Panc1 (cell line): ENCODE data around the gene NCBP2.

Source experiments
- POLR2AphosphoS5 ChIP-seq: IDR thresholded peaks from 2 replicates; pipeline ENCODE4 v1.6.1; 2012; ENCODE audit warnings: mild to moderate bottlenecking, low read depth, low read length, moderate library complexity
- SIN3A ChIP-seq: IDR thresholded peaks from 2 replicates; pipeline ENCODE4 v1.6.1; 2012; ENCODE audit warnings: low read depth, mild to moderate bottlenecking, low read length, moderate library complexity, borderline replicate concordance; ENCODE audit not compliant: insufficient read depth
- TCF7L2 ChIP-seq: IDR thresholded peaks from 2 replicates; pipeline ENCODE4 v1.6.1; 2011; ENCODE audit warnings: mild to moderate bottlenecking, low read depth, low read length, inconsistent platforms
- TF ChIP-seq, protein P1 (sequence below): fragments of 450-650 bp; IDR thresholded peaks from 2 replicates; pipeline ENCODE4 v1.5.1; 2017; ENCODE audit warnings: mild to moderate bottlenecking
- TF ChIP-seq, protein P2 (sequence below), 2 experiments: IDR thresholded peaks; 2 replicates each; pipeline ENCODE4 v1.6.1; 2011 to 2012; ENCODE audit warnings: low read depth in 2 of 2, control low read depth in 1 of 2, low read length in 1 of 2, mild to moderate bottlenecking in 1 of 2, moderate library complexity in 1 of 2; ENCODE audit not compliant: insufficient read depth in 1 of 2

DNA sequence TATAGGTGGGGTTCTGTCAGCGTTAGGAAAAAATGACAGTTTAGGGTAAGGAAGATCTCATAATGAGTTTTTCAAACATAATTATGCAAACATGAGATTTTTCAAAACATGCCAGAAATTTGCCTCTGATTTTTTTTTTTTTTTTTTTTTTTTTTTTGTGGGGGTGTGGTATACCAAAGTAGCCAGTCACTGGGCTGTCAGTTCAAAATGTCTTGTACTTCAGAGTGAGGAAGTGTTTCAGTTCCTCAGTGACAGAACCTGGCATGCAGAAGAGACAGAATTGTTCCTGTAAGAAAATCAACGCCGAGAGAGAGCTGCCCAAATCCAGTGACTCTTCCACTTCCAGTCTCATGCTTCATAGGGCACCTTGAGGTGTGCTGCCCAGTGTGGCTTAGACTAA is 9.7 kb downstream of the NCBP2 start:
- TF ChIP-seq, protein P1, sequence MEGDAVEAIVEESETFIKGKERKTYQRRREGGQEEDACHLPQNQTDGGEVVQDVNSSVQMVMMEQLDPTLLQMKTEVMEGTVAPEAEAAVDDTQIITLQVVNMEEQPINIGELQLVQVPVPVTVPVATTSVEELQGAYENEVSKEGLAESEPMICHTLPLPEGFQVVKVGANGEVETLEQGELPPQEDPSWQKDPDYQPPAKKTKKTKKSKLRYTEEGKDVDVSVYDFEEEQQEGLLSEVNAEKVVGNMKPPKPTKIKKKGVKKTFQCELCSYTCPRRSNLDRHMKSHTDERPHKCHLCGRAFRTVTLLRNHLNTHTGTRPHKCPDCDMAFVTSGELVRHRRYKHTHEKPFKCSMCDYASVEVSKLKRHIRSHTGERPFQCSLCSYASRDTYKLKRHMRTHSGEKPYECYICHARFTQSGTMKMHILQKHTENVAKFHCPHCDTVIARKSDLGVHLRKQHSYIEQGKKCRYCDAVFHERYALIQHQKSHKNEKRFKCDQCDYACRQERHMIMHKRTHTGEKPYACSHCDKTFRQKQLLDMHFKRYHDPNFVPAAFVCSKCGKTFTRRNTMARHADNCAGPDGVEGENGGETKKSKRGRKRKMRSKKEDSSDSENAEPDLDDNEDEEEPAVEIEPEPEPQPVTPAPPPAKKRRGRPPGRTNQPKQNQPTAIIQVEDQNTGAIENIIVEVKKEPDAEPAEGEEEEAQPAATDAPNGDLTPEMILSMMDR: no peak
- TF ChIP-seq, protein P2, sequence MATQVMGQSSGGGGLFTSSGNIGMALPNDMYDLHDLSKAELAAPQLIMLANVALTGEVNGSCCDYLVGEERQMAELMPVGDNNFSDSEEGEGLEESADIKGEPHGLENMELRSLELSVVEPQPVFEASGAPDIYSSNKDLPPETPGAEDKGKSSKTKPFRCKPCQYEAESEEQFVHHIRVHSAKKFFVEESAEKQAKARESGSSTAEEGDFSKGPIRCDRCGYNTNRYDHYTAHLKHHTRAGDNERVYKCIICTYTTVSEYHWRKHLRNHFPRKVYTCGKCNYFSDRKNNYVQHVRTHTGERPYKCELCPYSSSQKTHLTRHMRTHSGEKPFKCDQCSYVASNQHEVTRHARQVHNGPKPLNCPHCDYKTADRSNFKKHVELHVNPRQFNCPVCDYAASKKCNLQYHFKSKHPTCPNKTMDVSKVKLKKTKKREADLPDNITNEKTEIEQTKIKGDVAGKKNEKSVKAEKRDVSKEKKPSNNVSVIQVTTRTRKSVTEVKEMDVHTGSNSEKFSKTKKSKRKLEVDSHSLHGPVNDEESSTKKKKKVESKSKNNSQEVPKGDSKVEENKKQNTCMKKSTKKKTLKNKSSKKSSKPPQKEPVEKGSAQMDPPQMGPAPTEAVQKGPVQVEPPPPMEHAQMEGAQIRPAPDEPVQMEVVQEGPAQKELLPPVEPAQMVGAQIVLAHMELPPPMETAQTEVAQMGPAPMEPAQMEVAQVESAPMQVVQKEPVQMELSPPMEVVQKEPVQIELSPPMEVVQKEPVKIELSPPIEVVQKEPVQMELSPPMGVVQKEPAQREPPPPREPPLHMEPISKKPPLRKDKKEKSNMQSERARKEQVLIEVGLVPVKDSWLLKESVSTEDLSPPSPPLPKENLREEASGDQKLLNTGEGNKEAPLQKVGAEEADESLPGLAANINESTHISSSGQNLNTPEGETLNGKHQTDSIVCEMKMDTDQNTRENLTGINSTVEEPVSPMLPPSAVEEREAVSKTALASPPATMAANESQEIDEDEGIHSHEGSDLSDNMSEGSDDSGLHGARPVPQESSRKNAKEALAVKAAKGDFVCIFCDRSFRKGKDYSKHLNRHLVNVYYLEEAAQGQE (IDR thresholded peaks at IDR 0.05; ENCODE audit: insufficient read depth in 1 of 2, low read depth in 2 of 2, low read length in 1 of 2): no peak
- TF ChIP-seq POLR2AphosphoS5 (no peak), TCF7L2 (no peak), SIN3A (no peak)
